IMR-90 (cell line): Measurements from ENCODE around the gene MIOX. TPM values are rescaled to one million over a fixed set of nuclear protein-coding genes. Genes with fewer than 3 reads are reported as not detected.

Experiments
- ATAC-seq: fragments of 200-7000 bp; cut with Tn5 transposase; 2 replicates; pipeline ENCODE4 v1.9.1; 2020; ENCODE audit warnings: low read depth, mild to moderate bottlenecking, moderate library complexity
- BruUV-seq: library from RNA; stranded (reverse); fragments of 400-500 nt; replicated peaks from 2 replicates; lab custom pipeline; 2021; lab: Mats Ljungman, UMichigan
- CTCF ChIA-PET: fragments of 300-600 bp; formaldehyde crosslinking; extraction: SDS; loops from one replicate; lab custom pipeline; 2021; ENCODE audit warnings: antibody characterized with exemption; lab: Yijun Ruan, JAX
- POLR2A ChIA-PET: fragments of 300-600 bp; sonication (Branson Sonifier 250); formaldehyde crosslinking; loops from one replicate; lab custom pipeline; 2022; ENCODE audit warnings: antibody characterized with exemption; ENCODE audit not compliant: unreplicated experiment; lab: Charles Lee
- DNase-seq: peaks from one replicate; pipeline ENCODE4 v3.0.0; 2013
- H2AFZ ChIP-seq: replicated peaks from 2 replicates; pipeline ENCODE3; 2013; ENCODE audit warnings: low read length, mild to moderate bottlenecking; ENCODE audit not compliant: poor library complexity
- H2AK5ac ChIP-seq: 2 replicates; pipeline ENCODE4 v1.6.1; 2013; ENCODE audit warnings: low read depth, low read length, inconsistent platforms
- H2AK9ac ChIP-seq: replicated peaks from 2 replicates; pipeline ENCODE3; 2013; ENCODE audit warnings: mild to moderate bottlenecking, low read depth, low read length, moderate library complexity; ENCODE audit not compliant: poor library complexity
- H2BK120ac ChIP-seq: 2 replicates; pipeline ENCODE4 v1.6.1; 2013; ENCODE audit warnings: low read depth, low read length, inconsistent platforms
- H2BK15ac ChIP-seq: 3 replicates; pipeline ENCODE4 v1.6.1; 2013; ENCODE audit warnings: low read depth, low read length, inconsistent platforms
- H2BK20ac ChIP-seq: 2 replicates; pipeline ENCODE4 v1.6.1; 2013; ENCODE audit warnings: low read depth, mild to moderate bottlenecking, inconsistent platforms, low read length, moderate library complexity
- H2BK5ac ChIP-seq: 2 replicates; pipeline ENCODE4 v1.6.1; 2013; ENCODE audit warnings: mild to moderate bottlenecking, low read depth, low read length, inconsistent platforms; ENCODE audit not compliant: poor library complexity, severe bottlenecking
- H3K14ac ChIP-seq: replicated peaks from 2 replicates; pipeline ENCODE4 v1.6.1; 2013; ENCODE audit warnings: low read depth, low read length, inconsistent platforms
- H3K18ac ChIP-seq: 2 replicates; pipeline ENCODE4 v1.6.1; 2013; ENCODE audit warnings: low read depth, low read length, control low read depth
- H3K23ac ChIP-seq: 2 replicates; pipeline ENCODE4 v1.6.1; 2013; ENCODE audit warnings: low read depth, low read length, inconsistent platforms
- H3K27ac ChIP-seq: 2 replicates; pipeline ENCODE4 v1.5.1; 2013; ENCODE audit warnings: mild to moderate bottlenecking, control low read depth, low read length; ENCODE audit not compliant: insufficient read depth
- H3K27me3 ChIP-seq: 2 replicates; pipeline ENCODE4 v1.6.1; 2013; ENCODE audit warnings: low read length; ENCODE audit not compliant: control insufficient read depth, insufficient read depth
- H3K36me3 ChIP-seq: 2 replicates; pipeline ENCODE4 v1.6.1; 2013; ENCODE audit warnings: low read length, mixed read lengths; ENCODE audit not compliant: control insufficient read depth, insufficient read depth
- H3K4ac ChIP-seq: 2 replicates; pipeline ENCODE4 v1.6.1; 2013; ENCODE audit warnings: low read depth, low read length, inconsistent platforms
- H3K4me1 ChIP-seq: 2 replicates; pipeline ENCODE4 v1.6.1; 2013; ENCODE audit warnings: low read length, mixed read lengths; ENCODE audit not compliant: control insufficient read depth, insufficient read depth
- H3K4me2 ChIP-seq: 2 replicates; pipeline ENCODE4 v1.6.1; 2013; ENCODE audit warnings: low read depth, mild to moderate bottlenecking, control low read depth, low read length, moderate library complexity
- H3K4me3 ChIP-seq: 2 replicates; pipeline ENCODE4 v1.5.1; 2013; ENCODE audit warnings: low read depth, mild to moderate bottlenecking, control low read depth, low read length, moderate library complexity; ENCODE audit not compliant: insufficient read depth
- H3K56ac ChIP-seq: 2 replicates; pipeline ENCODE4 v1.6.1; 2013; ENCODE audit warnings: low read length, inconsistent platforms; ENCODE audit not compliant: insufficient read depth; ENCODE audit errors: extremely low read depth
- H3K79me1 ChIP-seq, 2 experiments: 2 replicates each; pipeline ENCODE4 v1.6.1; 2013; ENCODE audit warnings: low read length in 2 of 2, inconsistent platforms in 1 of 2, low read depth in 1 of 2
- H3K9ac ChIP-seq: 2 replicates; pipeline ENCODE4 v1.6.1; 2013; ENCODE audit warnings: low read depth, low read length, control low read depth
- H3K9me1 ChIP-seq: 2 replicates; pipeline ENCODE4 v1.6.1; 2013; ENCODE audit warnings: low read length, inconsistent platforms; ENCODE audit not compliant: insufficient read depth
- H3K9me3 ChIP-seq: 2 replicates; pipeline ENCODE4 v1.6.1; 2013; ENCODE audit warnings: low read length; ENCODE audit not compliant: control insufficient read depth, insufficient read depth
- H4K20me1 ChIP-seq: 2 replicates; pipeline ENCODE4 v1.6.1; 2013; ENCODE audit warnings: low read length, inconsistent platforms; ENCODE audit not compliant: insufficient read depth
- H4K5ac ChIP-seq: 2 replicates; pipeline ENCODE4 v1.6.1; 2013; ENCODE audit warnings: mild to moderate bottlenecking, low read depth, low read length, control low read depth
- H4K8ac ChIP-seq, 2 experiments: 2 replicates each; pipeline ENCODE4 v1.6.1; 2013; ENCODE audit warnings: low read depth in 2 of 2, low read length in 2 of 2, control low read depth in 1 of 2, inconsistent platforms in 1 of 2
- H4K91ac ChIP-seq: 2 replicates; pipeline ENCODE4 v1.6.1; 2013; ENCODE audit warnings: low read depth, low read length, inconsistent platforms; ENCODE audit not compliant: insufficient read depth
- BHLHE40 ChIP-seq: fragments of 150-350 bp; IDR thresholded peaks from 2 replicates; pipeline ENCODE4 v1.6.1; 2016; ENCODE audit warnings: mild to moderate bottlenecking, low read depth, low read length
- CEBPB ChIP-seq: IDR thresholded peaks from 2 replicates; pipeline ENCODE4 v1.6.1; 2012; ENCODE audit warnings: low read depth, low read length, improper control_type of control experiment
- CHD1 ChIP-seq: IDR thresholded peaks from 2 replicates; pipeline ENCODE4 v1.6.1; 2012; ENCODE audit warnings: low read depth, low read length, improper control_type of control experiment
- CTCF ChIP-seq: conservative IDR thresholded peaks from 2 replicates; pipeline ENCODE4 v1.5.1; 2012; ENCODE audit warnings: mild to moderate bottlenecking, low read depth, low read length, improper control_type of control experiment
- FOS ChIP-seq: fragments of 150-350 bp; IDR thresholded peaks from 2 replicates; pipeline ENCODE4 v1.6.1; 2016; ENCODE audit warnings: low read depth, low read length
- MAZ ChIP-seq: IDR thresholded peaks from 2 replicates; pipeline ENCODE4 v1.6.1; 2012; ENCODE audit warnings: low read depth, mild to moderate bottlenecking, low read length, improper control_type of control experiment, moderate library complexity, borderline replicate concordance
- MXI1 ChIP-seq: IDR thresholded peaks from 2 replicates; pipeline ENCODE4 v1.6.1; 2012; ENCODE audit warnings: low read depth, mild to moderate bottlenecking, low read length, moderate library complexity, borderline replicate concordance
- NFE2L2 ChIP-seq: fragments of 150-350 bp; IDR thresholded peaks from 2 replicates; pipeline ENCODE4 v1.6.1; 2016; ENCODE audit warnings: low read depth, mild to moderate bottlenecking, low read length
- POLR2A ChIP-seq: IDR thresholded peaks from 2 replicates; pipeline ENCODE4 v1.6.1; 2012; ENCODE audit warnings: mild to moderate bottlenecking, low read depth, low read length
- RCOR1 ChIP-seq: IDR thresholded peaks from 2 replicates; pipeline ENCODE4 v1.6.1; 2012; ENCODE audit warnings: mild to moderate bottlenecking, low read length, improper control_type of control experiment; ENCODE audit not compliant: insufficient replicate concordance
- RFX5 ChIP-seq: IDR thresholded peaks from 2 replicates; pipeline ENCODE4 v1.8.0; 2012; ENCODE audit warnings: low read depth, mild to moderate bottlenecking, low read length, moderate library complexity
- SMC3 ChIP-seq: fragments of 150-350 bp; IDR thresholded peaks from 2 replicates; pipeline ENCODE4 v1.6.1; 2016; ENCODE audit warnings: low read depth, mild to moderate bottlenecking, antibody characterized with exemption, low read length, moderate library complexity
- USF2 ChIP-seq: fragments of 150-350 bp; IDR thresholded peaks from 2 replicates; pipeline ENCODE4 v1.6.1; 2017; ENCODE audit warnings: mild to moderate bottlenecking, antibody characterized with exemption, low read length, low read depth
- WGBS, 2 experiments: methylation state at CpG; one replicate each; pipeline versions ENCODE4 v1.1.5 to v1.1.7; 2013; ENCODE audit warnings: missing lambda C conversion rate in 2 of 2; ENCODE audit not compliant: insufficient read length in 1 of 2; ENCODE audit errors: extremely low coverage in 2 of 2; 5-methylcytosine and 5-hydroxymethylcytosine counted together
- dilution Hi-C: fragments of 300-500 bp; cut with HindIII; formaldehyde crosslinking; loops from one replicate; pipeline ENCODE4 v1.14.3; 2018; ENCODE audit warnings: low sequenced_read_pairs; ENCODE audit not compliant: unreplicated experiment
- in situ Hi-C: fragments of 300-500 bp; cut with MboI; formaldehyde crosslinking; loops from 3 replicates; pipeline ENCODE4 v1.14.3; 2019; ENCODE audit warnings: low sequenced_read_pairs, inconsistent platforms, mixed read lengths
- intact Hi-C: fragments of 100-400 bp; cut with micrococcal nuclease; formaldehyde crosslinking; loops from 2 replicates; pipeline ENCODE4 v1.10.0; 2022
- polyA plus RNA-seq, 3 experiments: library from polyadenylated mRNA; depleted of rRNA; stranded (reverse); fragments of >200 nt; gene quantifications; 2 replicates each; pipeline ENCODE4 v1.2.3, GENCODE V29; 2012; ENCODE audit warnings: low replicate concordance in 1 of 3
- total RNA-seq: library from RNA; depleted of rRNA; stranded (reverse); fragments of >200 nt; gene quantifications from 2 replicates; pipeline ENCODE4 v1.2.3, GENCODE V29; 2012
- TF ChIP-seq, protein P1 (sequence below): fragments of 150-350 bp; IDR thresholded peaks from 2 replicates; pipeline ENCODE4 v1.6.1; 2016; ENCODE audit warnings: low read depth, mild to moderate bottlenecking, low read length, moderate library complexity, borderline replicate concordance

The MIOX gene
- total and polyA plus RNA-seq, 2 of the 4 experiments (the other 2 are of a cell fraction) = not detected

- Histone ChIP-seq H4K91ac (no peak overlapping the region), H3K4me3 (peak overlapping the region; percentile 87), H3K56ac (no peak overlapping the region), H3K4me2 (peak overlapping the region; percentile 91), H3K27me3 (peaks cover 4% of the 10 kb centered on the region; the same call in 1 of the 2 replicates), H3K18ac (no peak overlapping the region), H3K23ac (peak overlapping the region; percentile 41; the same call in 1 of the 2 replicates), H3K27ac (peak overlapping the region; percentile 53), H2BK120ac (no peak overlapping the region), H2AFZ (peak overlapping the region; percentile 9), H3K9ac (peak overlapping the region; percentile 54), H2AK9ac (peak overlapping the region; percentile 67), H2BK5ac (no peak overlapping the region), H3K14ac (peak overlapping the region; percentile 0; the same call in 1 of the 2 replicates), H4K5ac (no peak overlapping the region), H3K9me1 (peaks cover 20% of the 10 kb centered on the region), H4K8ac (no peak overlapping the region), H2AK5ac (peak overlapping the region; percentile 29), H2BK15ac (no peak overlapping the region), H4K20me1 (peaks cover 52% of the 10 kb centered on the region), H3K9me3 (no peaks in the 10 kb centered on the region), H2BK20ac (no peak overlapping the region), H3K4me1 (peaks cover 25% of the 10 kb centered on the region), H3K36me3 (peaks cover 2% of the 10 kb centered on the region; the same call in 1 of the 2 replicates), H3K79me1 (peaks cover 13 to 51% of the 10 kb centered on the region in 2 experiments; a peak in 3 of 4 replicates), H3K4ac (no peak overlapping the region)
- intact Hi-C loops (no loop called here), in situ Hi-C loops (no loop called here), dilution Hi-C loops (no loop called here)
- POLR2A ChIA-PET = no interaction called here
- WGBS, 2 experiments = 1% methylated on average over 16 of the region's 62 CpGs; no CpG with 5 or more reads in 1 of the 2 experiments
- CTCF ChIA-PET = interaction anchor here (0.6 kb wide), 2 partner anchors 26 to 86 kb away, joined by 3 read pairs; no protein-coding TSS in a partner anchor
- DNase-seq (peak; percentile 67), ATAC-seq (peak; percentile 66)
- no TSS peak for BruUV-seq
- TF ChIP-seq CTCF (no peak), CEBPB (no peak), POLR2A (peak; percentile 73; the same call in 1 of the 2 replicates), BHLHE40 (peak; percentile 40; the same call in 1 of the 2 replicates), FOS (no peak), RFX5 (no peak), MXI1 (peak; percentile 69), SMC3 (no peak), CHD1 (no peak), USF2 (no peak), NFE2L2 (no peak), MAZ (no peak), RCOR1 (no peak)
- TF ChIP-seq, protein P1, sequence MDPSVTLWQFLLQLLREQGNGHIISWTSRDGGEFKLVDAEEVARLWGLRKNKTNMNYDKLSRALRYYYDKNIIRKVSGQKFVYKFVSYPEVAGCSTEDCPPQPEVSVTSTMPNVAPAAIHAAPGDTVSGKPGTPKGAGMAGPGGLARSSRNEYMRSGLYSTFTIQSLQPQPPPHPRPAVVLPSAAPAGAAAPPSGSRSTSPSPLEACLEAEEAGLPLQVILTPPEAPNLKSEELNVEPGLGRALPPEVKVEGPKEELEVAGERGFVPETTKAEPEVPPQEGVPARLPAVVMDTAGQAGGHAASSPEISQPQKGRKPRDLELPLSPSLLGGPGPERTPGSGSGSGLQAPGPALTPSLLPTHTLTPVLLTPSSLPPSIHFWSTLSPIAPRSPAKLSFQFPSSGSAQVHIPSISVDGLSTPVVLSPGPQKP = no peak
Measured at GRCh38 chr22:50473855-50474671, 12.6 kb upstream of the MIOX start.
